ENCODE measurements around the gene CRHR2.
"Not testable (repeated sequence)": the region's sequence is repeated elsewhere in the genome, so short reads cannot be mapped to it uniquely, and the experiment has no call there.

CRHR2 gene

GRCh38 chr7:30682212-30683083 is at the start of gene CRHR2:
TSS of gene CRHR2 (minus strand) at chr7:30682456. CDS start at chr7:30682280, 176 bp downstream.
- peak in 1 of 2 donors; percentile 13 for DNase-seq (ENCODE audit: low read depth in 1 of 2, low spot score in 1 of 2)

- DNase-seq (ENCODE audit: low read depth in 1 of 2, low spot score in 1 of 2), result no peak
These were observed 49.3 kb upstream of the CRHR2 start for GRCh38 chr7:30731581-30731980.

GRCh38 chr7:30730996-30731395 is 48.7 kb upstream of the CRHR2 start:
- DNase-seq (ENCODE audit: low read depth in 1 of 2, low spot score in 1 of 2), result no peak

- DNase-seq (ENCODE audit: low read depth in 1 of 2, low spot score in 1 of 2), result no peak
These were observed 47.8 kb upstream of the CRHR2 start for GRCh38 chr7:30730097-30730496.

- DNase-seq (ENCODE audit: low read depth in 1 of 2, low spot score in 1 of 2), result no peak
These were observed 47.4 kb upstream of the CRHR2 start for GRCh38 chr7:30729642-30730041.

GRCh38 chr7:30728591-30729100 is 46.4 kb upstream of the CRHR2 start:
- DNase-seq (ENCODE audit: low read depth in 1 of 2, low spot score in 1 of 2), result no peak

- peak in 1 of 2 donors; percentile 18 for DNase-seq (ENCODE audit: low read depth in 1 of 2, low spot score in 1 of 2)
These were observed 45.0 kb upstream of the CRHR2 start for GRCh38 chr7:30727061-30727945.

- no peak for DNase-seq (ENCODE audit: low read depth in 1 of 2, low spot score in 1 of 2)
These were observed 44.2 kb upstream of the CRHR2 start for GRCh38 chr7:30726296-30727006.

GRCh38 chr7:30723776-30724175 is 41.5 kb upstream of the CRHR2 start:
- DNase-seq (ENCODE audit: low read depth in 1 of 2, low spot score in 1 of 2), result no peak

- no peak for DNase-seq (ENCODE audit: low read depth in 1 of 2, low spot score in 1 of 2)
These were observed 40.4 kb upstream of the CRHR2 start for GRCh38 chr7:30722671-30723070.

GRCh38 chr7:30722187-30722586 is 39.9 kb upstream of the CRHR2 start:
- DNase-seq (ENCODE audit: low read depth in 1 of 2, low spot score in 1 of 2), result no peak

GRCh38 chr7:30721211-30721610 is 39.0 kb upstream of the CRHR2 start:
- DNase-seq (ENCODE audit: low read depth in 1 of 2, low spot score in 1 of 2), result no peak

- not testable (repeated sequence) for DNase-seq (ENCODE audit: low read depth in 1 of 2, low spot score in 1 of 2)
These were observed 37.2 kb upstream of the CRHR2 start for GRCh38 chr7:30719434-30719833.

- DNase-seq (ENCODE audit: low read depth in 1 of 2, low spot score in 1 of 2), result no peak
These were observed 34.9 kb upstream of the CRHR2 start for GRCh38 chr7:30717181-30717580.

GRCh38 chr7:30714129-30714528 is 31.9 kb upstream of the CRHR2 start:
- DNase-seq (ENCODE audit: low read depth in 1 of 2, low spot score in 1 of 2), result no peak

GRCh38 chr7:30713392-30713791 is 31.1 kb upstream of the CRHR2 start:
- no peak for DNase-seq (ENCODE audit: low read depth in 1 of 2, low spot score in 1 of 2)

- no peak for DNase-seq (ENCODE audit: low read depth in 1 of 2, low spot score in 1 of 2)
These were observed 28.4 kb upstream of the CRHR2 start for GRCh38 chr7:30710669-30711068.

GRCh38 chr7:30709549-30709948 is 27.3 kb upstream of the CRHR2 start:
- DNase-seq (ENCODE audit: low read depth in 1 of 2, low spot score in 1 of 2), result no peak

GRCh38 chr7:30708983-30709382 is 26.7 kb upstream of the CRHR2 start:
- DNase-seq (ENCODE audit: low read depth in 1 of 2, low spot score in 1 of 2), result no peak

GRCh38 chr7:30708412-30708811 is 26.2 kb upstream of the CRHR2 start:
- no peak for DNase-seq (ENCODE audit: low read depth in 1 of 2, low spot score in 1 of 2)

Data from stimulated activated CD4-positive, alpha-beta T cell treated with anti-CD3 and anti-CD28 coated beads, Interleukin-15, amount 100 ng/mL, for 1 hour (primary cell).